PFSK-1 (cell line): ENCODE data around the gene MOCOS.

Source experiments
- POLR2AphosphoS5 ChIP-seq: IDR thresholded peaks from 2 replicates; pipeline ENCODE4 v1.6.1; 2012; ENCODE audit warnings: low read depth, mild to moderate bottlenecking, control low read depth, low read length, moderate library complexity
- REST ChIP-seq, 2 experiments: IDR thresholded peaks; 2 replicates each; pipeline versions ENCODE4 v1.6.1 to v1.8.0; 2011 to 2012; ENCODE audit warnings: low read depth in 2 of 2, low read length in 2 of 2, control low read depth in 1 of 2, inconsistent platforms in 1 of 2, mild to moderate bottlenecking in 1 of 2, moderate library complexity in 1 of 2; ENCODE audit not compliant: insufficient read depth in 1 of 2
- SIN3A ChIP-seq: IDR thresholded peaks from 2 replicates; pipeline ENCODE4 v1.6.1; 2012; ENCODE audit warnings: mild to moderate bottlenecking, low read length, moderate library complexity, borderline replicate concordance; ENCODE audit not compliant: insufficient read depth
- TAF1 ChIP-seq: IDR thresholded peaks from 2 replicates; pipeline ENCODE4 v1.6.1; 2012; ENCODE audit warnings: low read length, control low read depth, borderline replicate concordance; ENCODE audit not compliant: insufficient read depth

GRCh38 chr18:36274083-36274715 is 86.9 kb downstream of the MOCOS start:
- TF ChIP-seq POLR2AphosphoS5 (no peak), TAF1 (no peak), SIN3A (no peak), REST (IDR thresholded peaks at IDR 0.05; ENCODE audit: insufficient read depth in 1 of 2, low read depth in 2 of 2, low read length in 2 of 2) (no peak)
